GM23248 (cell line): Measurements from ENCODE around the gene ZNF319. TPM values are rescaled to one million over a fixed set of nuclear protein-coding genes. Genes with fewer than 3 reads are reported as not detected.

Experiments used
- DNase-seq: peaks from one replicate; pipeline ENCODE4 v3.0.0-alpha.2; 2015
- H2AFZ ChIP-seq: fragments of 200-600 bp; sonication (generic); 2 replicates; pipeline ENCODE4 v1.6.1; 2016; ENCODE audit warnings: antibody characterized with exemption
- H3F3A ChIP-seq: fragments of 200-600 bp; sonication (generic); 2 replicates; pipeline ENCODE4 v1.6.1; 2016; ENCODE audit warnings: mild to moderate bottlenecking, antibody characterized with exemption, mixed run types; ENCODE audit not compliant: insufficient read depth
- H3K27ac ChIP-seq: fragments of 200-600 bp; sonication (generic); 2 replicates; pipeline ENCODE4 v1.5.1; 2016; ENCODE audit warnings: mild to moderate bottlenecking
- H3K27me3 ChIP-seq: fragments of 200-600 bp; sonication (generic); replicated peaks from 2 replicates; pipeline ENCODE4 v1.6.1; 2016; ENCODE audit warnings: mild to moderate bottlenecking; ENCODE audit not compliant: insufficient read depth
- H3K36me3 ChIP-seq: fragments of 200-600 bp; sonication (generic); 2 replicates; pipeline ENCODE4 v1.6.1; 2016; ENCODE audit warnings: low read depth, mild to moderate bottlenecking
- H3K4me1 ChIP-seq: fragments of 200-600 bp; sonication (generic); 2 replicates; pipeline ENCODE4 v1.6.1; 2016; ENCODE audit warnings: mild to moderate bottlenecking; ENCODE audit not compliant: insufficient read depth
- H3K4me2 ChIP-seq: fragments of 200-600 bp; sonication (generic); one replicate; pipeline ENCODE4 v1.6.1; 2016; ENCODE audit warnings: mild to moderate bottlenecking; ENCODE audit not compliant: unreplicated experiment
- H3K4me3 ChIP-seq: fragments of 200-600 bp; sonication (generic); 2 replicates; pipeline ENCODE4 v1.5.1; 2016; ENCODE audit warnings: mild to moderate bottlenecking
- H3K79me2 ChIP-seq: fragments of 200-600 bp; sonication (generic); 2 replicates; pipeline ENCODE4 v1.6.1; 2016; ENCODE audit warnings: mild to moderate bottlenecking; ENCODE audit not compliant: insufficient read depth
- H3K9ac ChIP-seq: fragments of 200-600 bp; sonication (generic); 2 replicates; pipeline ENCODE4 v1.6.1; 2016; ENCODE audit warnings: mild to moderate bottlenecking
- H3K9me2 ChIP-seq: fragments of 200-600 bp; sonication (generic); 2 replicates; pipeline ENCODE4 v1.6.1; 2016; ENCODE audit warnings: mixed run types, mild to moderate bottlenecking, moderate library complexity; ENCODE audit not compliant: insufficient read depth
- H3K9me3 ChIP-seq: fragments of 200-600 bp; sonication (generic); one replicate; pipeline ENCODE4 v1.6.1; 2017; ENCODE audit warnings: low read depth
- H4K20me1 ChIP-seq: fragments of 200-600 bp; sonication (generic); 2 replicates; pipeline ENCODE4 v1.6.0; 2016; ENCODE audit not compliant: insufficient read depth
- EZH2 ChIP-seq: fragments of 200-600 bp; sonication (generic); IDR thresholded peaks from 2 replicates; pipeline ENCODE4 v1.6.1; 2018; ENCODE audit warnings: antibody characterized with exemption, mild to moderate bottlenecking; ENCODE audit not compliant: insufficient read depth, poor library complexity, severe bottlenecking
- EZH2phosphoT487 ChIP-seq: fragments of 200-600 bp; sonication (generic); IDR thresholded peaks from 2 replicates; pipeline ENCODE4 v1.6.1; 2018; ENCODE audit warnings: antibody characterized with exemption, moderate library complexity, mild to moderate bottlenecking, low read depth; ENCODE audit not compliant: insufficient read depth
- WGBS, 2 experiments: methylation state at CpG; one replicate each; pipeline ENCODE4 v1.1.6; 2015 to 2017; ENCODE audit warnings: low lambda C conversion rate in 2 of 2, low coverage in 1 of 2; ENCODE audit errors: missing lambda C conversion rate in 2 of 2; 5-methylcytosine and 5-hydroxymethylcytosine counted together
- in situ Hi-C: fragments of 300-500 bp; cut with MboI; formaldehyde crosslinking; loops from 2 replicates; pipeline ENCODE4 v1.15.0; 2020
- polyA plus RNA-seq: library from polyadenylated mRNA; unstranded; fragments of >200 nt; fragmentation: Nextera tagmentation; extraction: Ambion mirVana; gene quantifications from 2 replicates; pipeline ENCODE4 v1.2.1, GENCODE V29; 2016
- total RNA-seq: library from RNA; depleted of rRNA; stranded (reverse); fragments of >200 nt; shearing (Covaris generic); gene quantifications from 2 replicates; pipeline ENCODE4 v1.2.3, GENCODE V29; 2014

ZNF319 gene
- total and polyA plus RNA-seq, 2 experiments from 2014 or later, result 4.6 to 8.2 TPM

- H3K27ac ChIP-seq, result no peak overlapping the region
- no peak overlapping the region for H3K4me3 ChIP-seq
- no peaks in the 10 kb centered on the region for H3K4me1 ChIP-seq
- H3K36me3 ChIP-seq, result no peaks in the 10 kb centered on the region
- H2AFZ ChIP-seq, result no peak overlapping the region
- H3K4me2 ChIP-seq, result no peak overlapping the region
- 77 to 80% methylated on average over 10 to 11 of the region's 11 CpGs for WGBS, 2 experiments
- H3K9me2 ChIP-seq, result no peaks in the 10 kb centered on the region
- no peaks in the 10 kb centered on the region for H3K27me3 ChIP-seq
- no peaks in the 10 kb centered on the region for H3F3A ChIP-seq
- H3K9ac ChIP-seq, result no peak overlapping the region
- TF ChIP-seq EZH2phosphoT487 (no peak), EZH2 (no peak)
- in situ Hi-C loops, result loop anchor here (10.0 kb wide), 1 partner anchor 80 kb away; no protein-coding TSS in a partner anchor
- DNase-seq, result no peak
- H3K79me2 ChIP-seq, result no peaks in the 10 kb centered on the region
- no peaks in the 10 kb centered on the region for H4K20me1 ChIP-seq
- H3K9me3 ChIP-seq, result no peaks in the 10 kb centered on the region
Measured at GRCh38 chr16:58034774-58035173, 34.3 kb upstream of the ZNF319 start.

GRCh38 chr16:58034128-58034685 lies 33.7 kb upstream of the ZNF319 start:
- H3K4me3 ChIP-seq, result no peak overlapping the region
- no peaks in the 10 kb centered on the region for H3F3A ChIP-seq
- in situ Hi-C loops, result loop anchor here (10.0 kb wide), 1 partner anchor 81 kb away; no protein-coding TSS in a partner anchor
- H3K9me3 ChIP-seq, result no peaks in the 10 kb centered on the region
- H3K36me3 ChIP-seq, result no peaks in the 10 kb centered on the region
- H3K79me2 ChIP-seq, result no peaks in the 10 kb centered on the region
- H4K20me1 ChIP-seq, result no peaks in the 10 kb centered on the region
- DNase-seq, result no peak
- H3K27ac ChIP-seq, result no peak overlapping the region
- no peaks in the 10 kb centered on the region for H3K4me1 ChIP-seq
- no peak overlapping the region for H2AFZ ChIP-seq
- no peak overlapping the region for H3K9ac ChIP-seq
- TF ChIP-seq EZH2 (no peak), EZH2phosphoT487 (no peak)
- no peak overlapping the region for H3K4me2 ChIP-seq
- H3K27me3 ChIP-seq, result no peaks in the 10 kb centered on the region
- H3K9me2 ChIP-seq, result no peaks in the 10 kb centered on the region
- 62 to 79% methylated on average over 9 to 14 of the region's 14 CpGs for WGBS, 2 experiments

- Histone ChIP-seq H3K4me2 (no peak overlapping the region), H3K4me3 (no peak overlapping the region), H3K9me2 (no peaks in the 10 kb centered on the region), H3K27ac (no peak overlapping the region), H3K4me1 (no peaks in the 10 kb centered on the region), H3F3A (no peaks in the 10 kb centered on the region), H4K20me1 (no peaks in the 10 kb centered on the region), H3K9me3 (no peaks in the 10 kb centered on the region), H2AFZ (no peak overlapping the region), H3K27me3 (no peaks in the 10 kb centered on the region), H3K79me2 (no peaks in the 10 kb centered on the region), H3K36me3 (no peaks in the 10 kb centered on the region), H3K9ac (no peak overlapping the region)
- no peak for DNase-seq
- 34 to 37% methylated on average over 15 of the region's 15 CpGs for WGBS, 2 experiments
- TF ChIP-seq EZH2, result no peak
- no peak for TF ChIP-seq EZH2phosphoT487
- in situ Hi-C loops, result loop anchor here (10.0 kb wide), 1 partner anchor 82 kb away; no protein-coding TSS in a partner anchor
Measured at GRCh38 chr16:58032710-58033293, 32.3 kb upstream of the ZNF319 start.

GRCh38 chr16:58031016-58031800 lies 30.7 kb upstream of the ZNF319 start:
- TF ChIP-seq EZH2phosphoT487, result no peak
- TF ChIP-seq EZH2, result no peak
- H3K27me3 ChIP-seq, result no peaks in the 10 kb centered on the region; the same call in 1 of the 2 replicates
- WGBS, 2 experiments, result 62% methylated on average over 13 to 14 of the region's 14 CpGs
- H2AFZ ChIP-seq, result no peak overlapping the region
- no peaks in the 10 kb centered on the region for H3K4me1 ChIP-seq
- H3F3A ChIP-seq, result no peaks in the 10 kb centered on the region
- H3K9me2 ChIP-seq, result no peaks in the 10 kb centered on the region
- no peaks in the 10 kb centered on the region for H3K9me3 ChIP-seq
- no peak overlapping the region for H3K9ac ChIP-seq
- no peak overlapping the region for H3K4me2 ChIP-seq
- H3K36me3 ChIP-seq, result no peaks in the 10 kb centered on the region
- in situ Hi-C loops, result loop anchor here (10.0 kb wide), 1 partner anchor 84 kb away; no protein-coding TSS in a partner anchor
- no peaks in the 10 kb centered on the region for H3K79me2 ChIP-seq
- DNase-seq, result no peak
- no peaks in the 10 kb centered on the region for H4K20me1 ChIP-seq
- no peak overlapping the region for H3K4me3 ChIP-seq
- H3K27ac ChIP-seq, result no peak overlapping the region
